Measurements from ENCODE around the gene NRXN3. TPM values are rescaled to one million over a fixed set of nuclear protein-coding genes. Genes with fewer than 3 reads are reported as not detected.

Gene NRXN3
- total and polyA plus RNA-seq, 2 of the 13 experiments (the other 11 are each of a cell fraction or from before 2014, with no cell fraction given), result 0.03 TPM; not detected in 1

- ChIA-PET CTCF (ENCODE audit: low intra/inter-chr PET ratio, low total read pairs) (no interaction called here), POLR2A (no interaction called here)
- no peaks in the 10 kb centered on the region for H4K20me1 ChIP-seq (ENCODE audit: insufficient read depth, low read length)
- ATAC-seq, result no peak
- H3K4me3 ChIP-seq (replicated peaks in 1 of 3; ENCODE audit: insufficient read depth in 1 of 3, low read depth in 2 of 3, low read length in 3 of 3), result no peak overlapping the region
- no TSS peak for BruUV-seq (replicated peaks)
- no peak for FAIRE-seq
- no peak overlapping the region for H3K4me2 ChIP-seq (ENCODE audit: low read depth, low read length)
- peaks cover 91% of the 10 kb centered on the region for H3K9me3 ChIP-seq (ENCODE audit: low read length)
- TF ChIP-seq ZNF318 (CRISPR knock-in tag; IDR thresholded peaks at IDR 0.05), result no peak
- no peak for TF ChIP-seq ZBTB46 (CRISPR knock-in tag; IDR thresholded peaks at IDR 0.05; ENCODE audit: borderline replicate concordance)
- TF ChIP-seq ZFP41 (CRISPR knock-in tag; IDR thresholded peaks at IDR 0.05; ENCODE audit: borderline replicate concordance), result no peak
- TF ChIP-seq ZNF850 (CRISPR knock-in tag; conservative IDR thresholded peaks at IDR 0.05), result no peak
- TF ChIP-seq MBNL3 (CRISPR knock-in tag; conservative IDR thresholded peaks at IDR 0.05), result no peak
- no peak for TF ChIP-seq POLR2AphosphoS2 (IDR thresholded peaks at IDR 0.05; ENCODE audit: low read depth, low read length)
- no peak for TF ChIP-seq JUN (CRISPR knock-in tag; IDR thresholded peaks at IDR 0.05)
- TF ChIP-seq PAX8 (CRISPR knock-in tag; IDR thresholded peaks at IDR 0.05; ENCODE audit: borderline replicate concordance), result no peak
- no peak for TF ChIP-seq ZSCAN12 (CRISPR knock-in tag; IDR thresholded peaks at IDR 0.05)
- H3K27me3 ChIP-seq (ENCODE audit: control insufficient read depth in 1 of 2, insufficient read depth in 2 of 2, low read length in 2 of 2), result no peaks in the 10 kb centered on the region
- 23% methylated on average over 5 of the region's 5 CpGs for WGBS (ENCODE audit: low lambda C conversion rate)
- no peak overlapping the region for H2AFZ ChIP-seq (ENCODE audit: low read length)
- in situ Hi-C loops (cut with HindIII; ENCODE audit: extremely low pct_ligation_motif_present, low pct_unique_long_range_greater_than_20kb) (no loop called here), intact Hi-C loops (cut with micrococcal nuclease; ENCODE audit: unreplicated experiment) (no loop called here)
- H3K4me1 ChIP-seq (ENCODE audit: insufficient read depth, low read length), result no peaks in the 10 kb centered on the region
- H3K79me2 ChIP-seq (ENCODE audit: insufficient read depth, low read length), result no peaks in the 10 kb centered on the region
- H3K36me3 ChIP-seq (replicated peaks in 1 of 2; ENCODE audit: control insufficient read depth in 1 of 2, insufficient read depth in 2 of 2, low read length in 2 of 2), result no peaks in the 10 kb centered on the region
- no peak for DNase-seq (ENCODE audit: low spot score)
- H3K9ac ChIP-seq (ENCODE audit: insufficient read depth, low read depth, low read length), result no peak overlapping the region
- no peak overlapping the region for H3K27ac ChIP-seq (ENCODE audit: extremely low read length, insufficient read depth, low read length)
These were observed 1488.0 kb downstream of the NRXN3 start for GRCh38 chr14:79658221-79658620.

All from HepG2 (cell line).